K562 (cell line): ENCODE data around the gene RALB. TPM values are rescaled to one million over a fixed set of nuclear protein-coding genes. Genes with fewer than 3 reads are reported as not detected.

Experiments used
- ATAC-seq: fragments of 200-7000 bp; cut with Tn5 transposase; 3 replicates; pipeline ENCODE4 v1.9.1; 2020; ENCODE audit warnings: moderate library complexity
- BruUV-seq: library from RNA; stranded (reverse); fragments of 400-500 nt; replicated peaks from 2 replicates; lab custom pipeline; 2021; lab: Mats Ljungman, UMichigan
- CTCF ChIA-PET: fragments of 300-600 bp; formaldehyde crosslinking; extraction: SDS; loops from one replicate; lab custom pipeline; 2021; ENCODE audit warnings: low intra/inter-chr PET ratio; lab: Yijun Ruan, JAX
- POLR2A ChIA-PET: fragments of 300-600, 350-650 bp; sonication (Branson Sonifier 250); formaldehyde crosslinking; extraction: SDS; loops from one replicate; lab custom pipeline; 2021; ENCODE audit warnings: antibody characterized with exemption, inconsistent platforms; lab: Yijun Ruan, JAX
- DNase-seq, 4 experiments: peaks; one replicate each; pipeline versions ENCODE4 v3.0.0 to v3.0.0-alpha.2; 2011 to 2018; ENCODE audit warnings: low spot score in 3 of 4, mixed read lengths in 3 of 4; ENCODE audit errors: extremely low read depth in 1 of 4
- FAIRE-seq: peaks from 2 replicates; lab custom pipeline; 2011; peaks lifted over from hg19 to GRCh38; lab: Jason Lieb, UNC
- H2AFZ ChIP-seq: 2 replicates; pipeline ENCODE4 v1.6.0; 2011; ENCODE audit warnings: low read depth, low read length, control low read depth, inconsistent platforms
- H3K27ac ChIP-seq: fragments of 200-600 bp; 3 replicates; pipeline ENCODE4 v1.8.0; 2011; ENCODE audit warnings: low read depth, mild to moderate bottlenecking, control low read depth, inconsistent platforms, low read length, moderate library complexity, mixed read lengths; ENCODE audit errors: extremely low read depth
- H3K27me3 ChIP-seq, 2 experiments: fragments of 300-600 bp in 1 of 2; 2 replicates in 1 of 2; 3 replicates in 1 of 2; pipeline versions ENCODE4 v1.6.0 to v1.8.0; 2011; ENCODE audit warnings: inconsistent platforms in 2 of 2, low read length in 2 of 2, mild to moderate bottlenecking in 1 of 2, mixed read lengths in 1 of 2, moderate library complexity in 1 of 2; ENCODE audit not compliant: control insufficient read depth in 2 of 2, insufficient read depth in 2 of 2
- H3K36me3 ChIP-seq: fragments of 300-600 bp; 3 replicates; pipeline ENCODE4 v1.8.0; 2011; ENCODE audit warnings: mild to moderate bottlenecking, low read length, inconsistent platforms; ENCODE audit not compliant: control insufficient read depth, insufficient read depth
- H3K4me1 ChIP-seq, 2 experiments: fragments of 200-600 bp in 1 of 2; replicated peaks in 1 of 2; 2 replicates in 1 of 2; 3 replicates in 1 of 2; pipeline versions ENCODE4 v1.5.1 to v1.8.0; 2011; ENCODE audit warnings: inconsistent platforms in 2 of 2, low read length in 2 of 2, mild to moderate bottlenecking in 1 of 2, mixed read lengths in 1 of 2, moderate library complexity in 1 of 2; ENCODE audit not compliant: control insufficient read depth in 2 of 2, insufficient read depth in 2 of 2
- H3K4me2 ChIP-seq: 2 replicates; pipeline ENCODE4 v1.6.1; 2011; ENCODE audit warnings: low read length, control low read depth, inconsistent platforms, mixed read lengths; ENCODE audit not compliant: insufficient read depth
- H3K4me3 ChIP-seq: fragments of 200-600 bp; sonication (generic), shearing (Covaris generic); 2 replicates; pipeline ENCODE4 v1.5.1; 2016; ENCODE audit warnings: control low read depth, inconsistent platforms
- H3K79me2 ChIP-seq: fragments of 200-600 bp; 3 replicates; pipeline ENCODE4 v1.8.0; 2011; ENCODE audit warnings: low read length, inconsistent platforms; ENCODE audit not compliant: control insufficient read depth, insufficient read depth
- H3K9ac ChIP-seq, 2 experiments: 2 replicates each; pipeline versions ENCODE4 v1.6.0 to v1.6.1; 2011; ENCODE audit warnings: low read depth in 2 of 2, low read length in 2 of 2, control low read depth in 1 of 2, inconsistent platforms in 1 of 2, mild to moderate bottlenecking in 1 of 2, mixed read lengths in 1 of 2; ENCODE audit not compliant: insufficient read depth in 1 of 2
- H3K9me1 ChIP-seq: one replicate; pipeline ENCODE4 v1.6.0; 2011; ENCODE audit warnings: inconsistent platforms, mild to moderate bottlenecking, low read length, moderate library complexity; ENCODE audit not compliant: control insufficient read depth, insufficient read depth
- H3K9me3 ChIP-seq: replicated peaks from 2 replicates; pipeline ENCODE4 v1.5.1; 2011; ENCODE audit warnings: low read depth, low read length, inconsistent platforms; ENCODE audit not compliant: control insufficient read depth, insufficient read depth
- H4K20me1 ChIP-seq: replicated peaks from 2 replicates; pipeline ENCODE4 v1.6.1; 2011; ENCODE audit warnings: low read length, inconsistent platforms, mixed read lengths; ENCODE audit not compliant: control insufficient read depth, insufficient read depth
- CBFA2T2 ChIP-seq: fragments of 450-650 bp; conservative IDR thresholded peaks from 2 replicates; pipeline ENCODE4 v1.6.1; 2017; ENCODE audit warnings: mild to moderate bottlenecking
- CBFA2T3 ChIP-seq: fragments of 450-650 bp; IDR thresholded peaks from 2 replicates; pipeline ENCODE4 v1.6.1; 2017
- CBX1 ChIP-seq: sonication (generic); IDR thresholded peaks from 2 replicates; pipeline ENCODE4 v1.6.1; 2016; ENCODE audit warnings: antibody characterized with exemption, low read depth, mild to moderate bottlenecking
- ESRRA ChIP-seq: fragments of 450-650 bp; IDR thresholded peaks from 2 replicates; pipeline ENCODE4 v1.6.1; 2014; ENCODE audit warnings: low read depth, mild to moderate bottlenecking, moderate library complexity, borderline replicate concordance
- FOSL1 ChIP-seq: fragments of 200-800 bp; sonication (Bioruptor generic); conservative IDR thresholded peaks from 2 replicates; pipeline ENCODE4 v1.6.1; 2016; ENCODE audit warnings: missing genetic modification characterization, missing compliant biosample characterization
- JUND ChIP-seq, 2 experiments: IDR thresholded peaks; 2 replicates in 1 of 2; 3 replicates in 1 of 2; pipeline ENCODE4 v1.6.1; 2011; ENCODE audit warnings: borderline replicate concordance in 2 of 2, low read depth in 2 of 2, low read length in 2 of 2, improper control_type of control experiment in 1 of 2, missing biosample characterization in 1 of 2, missing genetic modification characterization in 1 of 2, missing genetic modification reagents in 1 of 2
- MEF2D ChIP-seq: conservative IDR thresholded peaks from 2 replicates; pipeline ENCODE4 v1.6.1; 2016; ENCODE audit warnings: low read depth, missing genetic modification characterization, missing compliant biosample characterization
- NR2C1 ChIP-seq, 2 experiments: fragments of 450-650 bp; IDR thresholded peaks; 2 replicates each; pipeline ENCODE4 v1.6.1; 2017; ENCODE audit warnings: mild to moderate bottlenecking in 2 of 2, antibody characterized with exemption in 1 of 2, inconsistent platforms in 1 of 2, missing compliant biosample characterization in 1 of 2, missing genetic modification characterization in 1 of 2
- NR2C2 ChIP-seq, 2 experiments: fragments of 200-800 bp in 1 of 2; sonication (Bioruptor generic) in 1 of 2; sonication (generic) in 1 of 2; formaldehyde crosslinking in 1 of 2; IDR thresholded peaks; 2 replicates each; pipeline versions ENCODE4 v1.6.1 to v1.8.0; 2016 to 2022; ENCODE audit warnings: mild to moderate bottlenecking in 1 of 2, missing compliant biosample characterization in 1 of 2, missing genetic modification characterization in 1 of 2, missing genetic modification reagents in 1 of 2
- RAD51 ChIP-seq: fragments of 450-650 bp; IDR thresholded peaks from 2 replicates; pipeline ENCODE4 v1.7.1; 2016; ENCODE audit warnings: low read depth, mild to moderate bottlenecking, borderline replicate concordance
- USF2 ChIP-seq: sonication (generic); formaldehyde crosslinking; IDR thresholded peaks from 2 replicates; pipeline ENCODE4 v1.5.0; 2020; ENCODE audit warnings: missing genetic modification reagents
- ZBTB9 ChIP-seq: fragments of 450-650 bp; formaldehyde crosslinking; IDR thresholded peaks from 2 replicates; pipeline ENCODE4 v1.4.0; 2020; ENCODE audit warnings: mild to moderate bottlenecking, moderate library complexity
- ZNF644 ChIP-seq: fragments of 200-800 bp; sonication (Bioruptor generic); IDR thresholded peaks from 2 replicates; pipeline ENCODE4 v1.6.1; 2016; ENCODE audit warnings: low read depth, missing genetic modification characterization, missing compliant biosample characterization
- WGBS: fragments of 100-300 bp; shearing (Covaris generic); methylation state at CpG from one replicate; pipeline ENCODE4 v1.1.6; 2016; ENCODE audit warnings: low coverage, mixed read lengths; ENCODE audit not compliant: insufficient coverage; ENCODE audit errors: missing lambda C conversion rate; 5-methylcytosine and 5-hydroxymethylcytosine counted together
- in situ Hi-C: fragments of 300-500 bp; cut with MboI; formaldehyde crosslinking; loops from 4 replicates; pipeline ENCODE4 v1.15.0; 2018; ENCODE audit warnings: inconsistent platforms, mixed read lengths
- intact Hi-C: fragments of 100-400 bp; cut with micrococcal nuclease; formaldehyde crosslinking; loops from 2 replicates; pipeline ENCODE4 v1.14.2; 2022
- polyA plus RNA-seq, 8 experiments: library from polyadenylated mRNA; depleted of rRNA in 4 of 8; stranded (reverse) in 5 of 8; unstranded in 3 of 8; fragments of >200 nt; fragmentation: Nextera tagmentation in 2 of 8; fragmentation: Illumina TruSeq in 1 of 8; extraction: Ambion mirVana in 2 of 8; extraction: Trizol in 1 of 8; gene quantifications; 2 replicates each; pipeline versions ENCODE4 v1.2.1 to v1.2.3, GENCODE V29; 2011 to 2014; ENCODE audit warnings: inconsistent platforms in 1 of 8, missing spikeins in 1 of 8
- total RNA-seq, 7 experiments: library from RNA; depleted of rRNA in 6 of 7; stranded (reverse); fragments of >200 nt in 6 of 7; fragmentation: Illumina TruSeq in 2 of 7; extraction: Trizol in 2 of 7; gene quantifications; 2 replicates each; pipeline versions ENCODE4 v1.2.1 to v1.2.3, GENCODE V29; 2011 to 2021; ENCODE audit warnings: low replicate concordance in 1 of 7

RALB gene
- total and polyA plus RNA-seq, 9 of the 15 experiments (the other 6 are each of a cell fraction or from before 2014, with no cell fraction given): 14.8 to 65.6 (median 38.4) TPM

- H3K79me2 ChIP-seq: peaks cover 41% of the 10 kb centered on the region
- in situ Hi-C loops (no loop called here), intact Hi-C loops (no loop called here)
- ChIA-PET POLR2A (interaction anchor here (1.7 kb wide), 1 partner anchor 15 kb away, joined by 4 read pairs; no protein-coding TSS in a partner anchor), CTCF (no interaction called here)
- peaks cover 18% of the 10 kb centered on the region for H3K9me3 ChIP-seq
- H3K4me2 ChIP-seq: no peak overlapping the region
- no peak overlapping the region for H3K4me3 ChIP-seq
- no peak for FAIRE-seq
- no peak for ATAC-seq
- peak overlapping the region; percentile 36; the same call in 1 of the 3 replicates for H3K27ac ChIP-seq
- no peak overlapping the region for H3K9ac ChIP-seq
- peak in 1 of 4 experiments; percentile 35 for DNase-seq
- no peaks in the 10 kb centered on the region for H3K9me1 ChIP-seq
- no peak overlapping the region for H2AFZ ChIP-seq
- 49% methylated on average over 4 of the region's 4 CpGs for WGBS
- peaks cover 5% of the 10 kb centered on the region; the same call in 1 of the 3 replicates for H3K36me3 ChIP-seq
- H3K4me1 ChIP-seq: peaks cover 0 to 8% of the 10 kb centered on the region in 2 experiments; a peak in 2 of 5 replicates
- no peaks in the 10 kb centered on the region for H3K27me3 ChIP-seq
- H4K20me1 ChIP-seq: no peaks in the 10 kb centered on the region
- no TSS peak for BruUV-seq
- peak; percentile 94 for TF ChIP-seq ESRRA
- peak; percentile 93 for TF ChIP-seq FOSL1 (tag)
- TF ChIP-seq RAD51: peak; percentile 35; the same call in 1 of the 2 replicates
- TF ChIP-seq USF2: peak; percentile 16; the same call in 1 of the 2 replicates
- TF ChIP-seq NR2C1 (IDR thresholded peaks at IDR 0.05): peak; percentile 23; the same call in 1 of the 2 replicates
- peak; percentile 76 for TF ChIP-seq NR2C1 (tag; IDR thresholded peaks at IDR 0.05)
- TF ChIP-seq NR2C2 (CRISPR knock-in tag; IDR thresholded peaks at IDR 0.05): no peak
- TF ChIP-seq NR2C2 (tag; IDR thresholded peaks at IDR 0.05): peak; percentile 82
- TF ChIP-seq CBFA2T2: 0 out of 2 replicates have a peak, but pooled peaks have one; percentile 9
- TF ChIP-seq JUND (IDR thresholded peaks at IDR 0.05; ENCODE audit: borderline replicate concordance, low read depth, low read length): peak; percentile 68; the same call in 1 of the 2 replicates
- peak; percentile 38; the same call in 1 of the 3 replicates for TF ChIP-seq JUND (tag; IDR thresholded peaks at IDR 0.05; ENCODE audit: borderline replicate concordance, low read depth, low read length)
- TF ChIP-seq CBX1: 0 out of 2 replicates have a peak, but pooled peaks have one; percentile 51
- peak; percentile 71; the same call in 1 of the 2 replicates for TF ChIP-seq ZBTB9 (CRISPR knock-in tag)
- TF ChIP-seq ZNF644: 0 out of 2 replicates have a peak, but pooled peaks have one; percentile 31
- TF ChIP-seq MEF2D (tag): 0 out of 2 replicates have a peak, but pooled peaks have one; percentile 16
- peak; percentile 29; the same call in 1 of the 2 replicates for TF ChIP-seq CBFA2T3
Measured at GRCh38 chr2:120272763-120273481, 20.3 kb downstream of the RALB start.
